Raji (cell line): ENCODE results near the gene TAGLN.

Experiments
- POLR2A ChIP-seq: IDR thresholded peaks from 2 replicates; pipeline ENCODE4 v1.6.1; 2011; ENCODE audit warnings: low read depth, low read length, control low read depth; ENCODE audit not compliant: insufficient read depth

Gene TAGLN

DNA sequence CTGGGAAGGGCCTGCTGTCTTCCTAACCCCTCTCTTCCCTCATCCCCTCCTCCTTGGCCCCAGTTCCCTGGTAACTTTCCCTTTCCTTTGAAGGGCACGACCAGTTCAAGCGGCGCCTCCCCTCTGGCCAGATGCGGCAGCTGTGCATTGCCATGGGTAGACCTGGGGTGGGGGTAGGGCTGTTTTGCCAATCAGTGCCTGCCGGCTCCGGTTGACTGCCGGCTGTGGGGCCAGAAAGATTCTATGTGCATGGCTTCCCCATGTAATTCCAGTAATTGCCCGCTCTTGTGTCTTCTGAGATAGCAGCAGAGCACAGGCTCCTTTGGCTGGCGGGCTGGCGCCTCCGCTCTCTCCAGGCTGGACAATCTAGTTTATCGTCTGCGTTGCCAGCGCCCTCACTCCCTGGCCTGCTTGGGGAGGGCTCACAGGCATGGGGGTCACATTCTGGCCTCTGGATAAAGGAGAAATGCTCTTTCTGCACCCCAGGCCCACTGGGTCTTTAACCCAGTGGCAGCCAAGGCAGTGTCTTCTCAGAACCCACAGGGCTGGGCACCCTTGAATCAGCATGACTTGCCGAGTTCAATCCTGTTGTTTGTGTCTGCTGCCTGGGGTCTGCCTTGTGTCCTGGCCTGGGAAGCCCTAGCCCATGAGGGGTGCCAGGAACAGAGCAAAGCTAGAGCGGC lies 11.2 kb upstream of the TAGLN start:
- no peak for TF ChIP-seq POLR2A

DNA sequence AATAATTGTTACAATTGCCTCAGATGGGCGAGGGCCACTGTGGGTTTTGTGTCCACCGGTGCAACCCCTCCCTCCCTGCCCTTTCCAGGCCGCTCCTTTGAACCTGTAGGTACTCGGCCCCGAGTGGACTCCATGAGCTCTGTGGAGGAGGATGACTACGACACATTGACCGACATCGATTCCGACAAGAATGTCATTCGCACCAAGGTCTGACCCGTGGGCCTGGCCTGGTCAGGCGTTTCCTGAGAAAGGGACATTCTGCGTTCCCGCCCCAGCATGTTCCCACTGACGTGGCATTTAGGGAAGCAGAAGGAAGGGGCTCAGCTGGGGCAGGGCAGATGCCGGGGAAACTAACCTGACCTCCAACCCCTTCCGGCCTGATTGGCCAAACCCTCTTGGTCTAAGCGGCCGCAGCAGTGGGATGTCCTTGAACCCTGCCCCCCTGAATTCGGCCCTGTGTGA lies 10.5 kb upstream of the TAGLN start:
- no peak for TF ChIP-seq POLR2A

DNA sequence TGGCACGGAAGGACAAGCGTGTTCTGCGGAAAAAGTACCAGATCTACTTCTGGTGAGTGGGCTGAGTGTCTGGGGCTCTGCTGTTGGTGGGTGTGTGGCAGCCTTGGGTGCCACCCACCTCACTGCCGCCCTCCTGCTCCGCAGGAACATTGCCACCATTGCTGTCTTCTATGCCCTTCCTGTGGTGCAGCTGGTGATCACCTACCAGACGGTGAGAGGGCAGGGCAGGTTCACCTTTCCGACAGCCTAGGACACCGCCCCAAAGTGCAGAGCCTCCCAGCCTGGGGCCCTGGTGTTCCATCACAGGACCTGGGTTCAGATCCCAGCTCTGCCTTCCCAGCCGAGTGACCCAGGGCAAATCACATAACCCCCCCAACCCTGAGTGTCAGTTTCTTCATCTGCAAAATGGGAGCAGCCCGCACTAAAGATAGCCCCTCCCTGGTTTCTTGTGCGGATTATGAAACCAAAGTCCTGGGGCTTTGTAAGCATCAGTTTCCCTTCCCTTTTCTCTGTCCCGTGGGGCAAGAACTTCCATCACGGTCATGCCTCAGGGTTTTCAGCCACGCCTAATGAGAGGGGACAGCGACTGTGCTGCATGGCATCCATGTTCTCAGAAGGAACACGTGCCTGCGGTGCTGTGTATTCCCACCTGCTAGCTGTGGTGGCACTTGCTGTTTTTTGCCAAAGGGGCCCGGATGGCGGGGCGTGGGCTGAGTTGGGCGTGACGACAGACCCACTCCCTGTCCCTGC lies 9.8 kb upstream of the TAGLN start:
- TF ChIP-seq POLR2A: no peak

DNA sequence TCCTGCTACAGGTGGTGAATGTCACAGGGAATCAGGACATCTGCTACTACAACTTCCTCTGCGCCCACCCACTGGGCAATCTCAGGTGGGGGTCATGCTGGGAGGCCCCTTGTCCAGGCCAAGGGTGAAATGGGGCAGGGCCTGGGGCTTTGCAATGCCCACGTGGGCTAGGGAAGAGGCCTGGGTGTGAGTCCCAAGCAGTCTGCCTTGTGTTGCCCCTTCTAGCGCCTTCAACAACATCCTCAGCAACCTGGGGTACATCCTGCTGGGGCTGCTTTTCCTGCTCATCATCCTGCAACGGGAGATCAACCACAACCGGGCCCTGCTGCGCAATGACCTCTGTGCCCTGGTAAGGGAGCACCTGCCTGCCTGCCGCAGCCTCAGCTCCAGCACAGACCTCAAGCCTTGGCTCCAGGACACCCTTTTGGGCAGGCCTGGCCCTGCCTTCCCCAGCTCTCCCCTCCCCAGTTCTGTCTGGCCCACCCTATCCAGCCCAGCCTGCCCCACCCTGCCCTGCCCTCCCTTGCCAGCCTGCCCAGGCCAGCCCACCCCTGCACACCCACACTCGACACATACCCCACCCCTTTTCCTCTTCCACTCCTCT lies 9.1 kb upstream of the TAGLN start:
- TF ChIP-seq POLR2A: no peak

DNA sequence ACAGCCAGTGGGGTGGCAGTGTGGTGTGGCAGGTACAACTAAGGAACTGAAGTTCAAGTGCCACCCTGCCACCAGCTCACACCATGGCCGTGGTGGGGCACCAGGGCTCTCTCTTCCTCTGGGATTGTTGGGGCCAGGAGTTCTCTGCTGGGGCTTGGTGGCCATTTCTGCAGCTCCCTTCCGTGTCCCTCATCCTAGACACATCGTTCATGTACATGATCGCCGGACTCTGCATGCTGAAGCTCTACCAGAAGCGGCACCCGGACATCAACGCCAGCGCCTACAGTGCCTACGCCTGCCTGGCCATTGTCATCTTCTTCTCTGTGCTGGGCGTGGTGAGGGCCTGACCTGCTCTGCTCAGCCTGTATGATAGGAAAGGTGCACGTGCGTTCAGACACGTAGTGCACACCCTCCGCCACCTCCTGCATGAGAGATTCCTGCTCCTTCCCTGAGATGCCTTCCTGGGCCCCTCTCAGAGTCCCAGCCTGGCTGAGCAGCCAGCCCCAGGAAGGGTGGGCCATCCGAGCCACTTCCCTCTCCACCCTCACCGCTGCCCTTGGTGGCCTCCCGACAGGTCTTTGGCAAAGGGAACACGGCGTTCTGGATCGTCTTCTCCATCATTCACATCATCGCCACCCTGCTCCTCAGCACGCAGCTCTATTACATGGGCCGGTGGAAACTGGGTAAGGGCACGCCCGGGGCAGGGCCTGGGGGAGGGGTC lies 7.3 kb upstream of the TAGLN start:
- no peak for TF ChIP-seq POLR2A

DNA sequence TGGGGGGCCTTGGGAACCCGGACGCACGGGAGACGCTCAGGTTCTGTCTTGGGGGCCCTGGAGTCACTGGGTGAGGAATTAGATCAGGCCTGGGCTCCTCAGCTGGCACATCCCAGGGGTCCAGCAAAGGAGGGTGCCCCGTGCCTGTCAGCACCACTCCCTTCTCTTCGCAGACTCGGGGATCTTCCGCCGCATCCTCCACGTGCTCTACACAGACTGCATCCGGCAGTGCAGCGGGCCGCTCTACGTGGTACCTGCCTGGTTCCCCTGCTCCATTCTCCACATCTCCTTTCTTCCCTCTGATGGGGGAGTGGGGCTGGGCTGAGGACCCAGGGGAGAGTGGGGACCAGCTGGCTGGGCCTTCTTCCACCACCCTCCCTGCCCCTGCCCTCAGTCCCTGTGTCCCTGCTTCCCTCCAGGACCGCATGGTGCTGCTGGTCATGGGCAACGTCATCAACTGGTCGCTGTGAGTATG lies 6.7 kb upstream of the TAGLN start:
- TF ChIP-seq POLR2A: no peak

DNA sequence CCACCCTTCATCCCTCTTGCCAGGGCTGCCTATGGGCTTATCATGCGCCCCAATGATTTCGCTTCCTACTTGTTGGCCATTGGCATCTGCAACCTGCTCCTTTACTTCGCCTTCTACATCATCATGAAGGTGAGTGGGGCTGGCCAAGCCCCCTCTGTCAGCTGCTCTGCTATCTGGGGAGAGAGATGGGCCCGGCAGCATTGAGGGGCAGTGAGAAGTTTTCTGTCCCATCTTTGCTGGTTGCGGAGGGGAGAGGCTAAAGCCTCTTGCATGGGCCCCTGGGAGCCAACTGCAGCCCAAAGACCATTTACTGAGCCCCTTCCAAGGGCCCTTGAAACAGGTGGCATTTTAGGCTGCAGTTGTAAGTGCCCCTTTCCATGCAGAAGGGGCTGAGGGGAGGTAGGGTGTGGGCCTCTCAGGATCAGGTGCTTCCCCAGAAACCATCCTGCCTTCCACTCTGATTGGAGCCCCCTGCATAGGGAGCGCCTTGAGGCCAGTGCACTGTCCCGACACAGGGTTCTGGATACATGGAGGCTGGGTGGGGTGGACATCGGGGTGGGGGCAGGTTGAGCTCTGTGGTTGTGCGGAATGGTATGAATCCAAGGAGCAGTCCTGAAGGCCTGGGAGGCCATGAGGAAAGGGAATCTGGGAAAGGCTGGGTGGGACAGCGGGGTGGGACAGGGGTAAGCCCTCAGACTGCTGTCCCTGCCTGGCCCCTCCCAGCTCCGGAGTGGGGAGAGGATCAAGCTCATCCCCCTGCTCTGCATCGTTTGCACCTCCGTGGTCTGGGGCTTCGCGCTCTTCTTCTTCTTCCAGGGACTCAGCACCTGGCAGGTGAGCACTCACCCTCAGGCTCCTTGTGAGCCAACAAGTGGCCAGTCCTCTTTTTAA lies 5.8 kb upstream of the TAGLN start:
- TF ChIP-seq POLR2A: no peak

DNA sequence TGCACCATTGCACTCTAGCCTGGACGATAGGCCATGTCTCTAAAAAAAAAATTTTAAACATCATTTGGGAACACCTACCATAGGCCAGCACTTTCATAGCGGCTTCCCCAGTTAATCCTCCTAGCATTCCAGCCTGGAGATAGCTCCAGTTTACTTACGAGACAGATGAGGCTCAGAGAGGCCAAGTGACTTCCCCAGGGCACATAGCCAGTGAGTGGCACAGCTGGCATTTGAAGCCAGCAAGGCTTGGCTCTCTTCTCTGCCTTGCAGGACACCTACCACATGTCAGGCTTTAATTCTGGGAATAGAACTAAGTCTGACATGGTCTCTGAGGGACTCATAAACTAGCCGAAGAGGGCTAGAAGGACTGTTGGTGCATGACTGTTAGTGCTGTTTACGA lies 4.9 kb upstream of the TAGLN start:
- no peak for TF ChIP-seq POLR2A

DNA sequence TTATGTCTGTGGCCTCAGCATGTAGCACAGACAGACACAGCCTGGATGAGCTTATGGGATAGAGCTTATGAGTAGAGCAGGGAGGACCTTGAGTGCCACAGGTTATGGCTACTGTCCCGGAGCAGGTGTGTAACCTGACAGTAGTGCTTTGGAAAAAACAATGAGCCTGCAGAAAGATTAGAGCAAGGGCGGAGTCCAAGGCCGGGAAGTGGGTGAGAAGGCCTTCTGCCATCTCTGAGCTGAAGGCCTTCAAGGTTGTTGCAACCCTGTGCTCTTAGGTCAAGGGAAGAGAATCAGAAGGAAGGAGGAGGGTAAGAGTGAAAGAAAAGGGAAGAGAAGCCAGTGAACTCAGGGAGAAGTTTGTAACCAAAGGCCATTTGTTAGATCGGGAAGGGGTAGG lies 3.9 kb upstream of the TAGLN start:
- no peak for TF ChIP-seq POLR2A

DNA sequence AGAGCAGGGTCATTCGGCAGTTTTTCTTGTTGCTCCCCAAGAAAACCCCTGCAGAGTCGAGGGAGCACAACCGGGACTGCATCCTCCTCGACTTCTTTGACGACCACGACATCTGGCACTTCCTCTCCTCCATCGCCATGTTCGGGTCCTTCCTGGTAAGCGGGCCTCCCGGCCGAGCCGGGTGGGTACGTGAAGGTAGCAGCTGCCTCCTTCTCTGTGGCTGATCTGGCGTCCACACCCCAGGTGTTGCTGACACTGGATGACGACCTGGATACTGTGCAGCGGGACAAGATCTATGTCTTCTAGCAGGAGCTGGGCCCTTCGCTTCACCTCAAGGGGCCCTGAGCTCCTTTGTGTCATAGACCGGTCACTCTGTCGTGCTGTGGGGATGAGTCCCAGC lies 3.4 kb upstream of the TAGLN start:
- no peak for TF ChIP-seq POLR2A

DNA sequence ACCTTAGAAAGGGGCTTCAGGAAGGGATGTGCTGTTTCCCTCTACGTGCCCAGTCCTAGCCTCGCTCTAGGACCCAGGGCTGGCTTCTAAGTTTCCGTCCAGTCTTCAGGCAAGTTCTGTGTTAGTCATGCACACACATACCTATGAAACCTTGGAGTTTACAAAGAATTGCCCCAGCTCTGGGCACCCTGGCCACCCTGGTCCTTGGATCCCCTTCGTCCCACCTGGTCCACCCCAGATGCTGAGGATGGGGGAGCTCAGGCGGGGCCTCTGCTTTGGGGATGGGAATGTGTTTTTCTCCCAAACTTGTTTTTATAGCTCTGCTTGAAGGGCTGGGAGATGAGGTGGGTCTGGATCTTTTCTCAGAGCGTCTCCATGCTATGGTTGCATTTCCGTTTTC lies 2.2 kb upstream of the TAGLN start:
- no peak for TF ChIP-seq POLR2A

DNA sequence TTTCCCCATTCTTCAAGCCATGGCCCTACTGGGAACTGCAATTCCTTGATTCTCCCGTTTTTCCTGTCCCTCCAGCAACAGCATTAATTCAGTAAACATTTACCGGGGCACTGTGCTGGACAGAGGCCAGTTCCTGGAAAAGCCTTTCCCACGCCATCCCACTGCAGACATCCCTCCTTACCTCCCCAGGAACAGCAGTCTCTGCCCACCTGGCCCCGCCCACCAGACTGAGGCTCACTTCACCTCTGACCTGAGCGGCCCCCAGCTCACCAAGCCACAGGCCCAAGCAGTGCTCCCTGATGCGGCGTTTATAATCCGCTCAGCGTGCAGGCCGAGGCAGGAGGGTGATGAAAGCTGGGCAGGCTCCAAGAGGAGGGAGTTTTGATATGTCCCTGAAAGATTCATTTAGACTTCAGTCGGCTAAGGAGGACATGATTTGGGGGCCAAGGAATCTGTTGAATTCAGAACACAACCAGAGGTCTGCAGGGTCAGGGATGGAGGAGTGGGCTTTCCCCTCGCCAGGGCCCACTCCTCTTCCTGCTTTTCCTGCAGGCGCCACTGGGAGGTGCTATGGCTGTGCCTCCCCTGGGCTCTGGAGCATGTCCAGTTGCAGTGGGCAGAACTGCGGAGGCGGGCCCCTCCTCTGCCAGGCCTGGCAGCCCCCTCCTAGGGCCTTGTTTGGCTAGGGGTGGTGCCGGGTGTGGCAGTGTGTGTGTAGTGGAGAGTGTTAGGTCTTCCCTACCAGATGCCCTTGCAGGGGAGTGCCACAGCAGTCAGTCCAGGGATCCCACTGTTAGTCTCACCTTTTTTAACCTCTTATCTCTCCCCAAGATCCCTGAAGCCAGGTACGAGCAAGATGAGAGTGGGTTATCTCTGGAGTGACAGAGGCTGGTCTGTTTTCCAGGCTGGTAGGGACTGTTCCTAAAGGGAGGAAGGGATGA lies 1.4 kb upstream of the TAGLN start:
- TF ChIP-seq POLR2A: no peak

DNA sequence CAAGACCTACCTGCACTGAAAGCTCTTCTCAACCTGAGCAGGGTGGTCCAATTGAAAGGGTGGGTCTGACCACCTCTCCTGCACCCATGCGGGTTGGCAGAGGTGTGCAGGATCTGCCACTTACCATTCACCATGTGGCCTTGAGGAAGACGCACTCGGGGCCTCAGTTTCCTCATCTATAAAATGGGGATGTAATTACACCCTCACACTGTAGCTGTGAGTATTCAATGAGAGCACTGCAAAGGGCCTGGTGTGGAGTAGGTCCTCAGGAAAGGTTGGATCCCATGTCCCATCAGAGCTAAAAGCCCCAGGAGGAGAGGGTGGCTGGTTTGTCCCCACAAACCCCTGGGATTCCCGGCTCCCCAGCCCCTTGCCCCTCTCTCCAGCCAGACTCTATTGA lies 557 bp upstream of the TAGLN start:
- TF ChIP-seq POLR2A: no peak
